ENCODE results near the gene SPECC1.
"Not testable (repeated sequence)": the region's sequence is repeated elsewhere in the genome, so short reads cannot be mapped to it uniquely, and the experiment has no call there.

The SPECC1 gene

DNA sequence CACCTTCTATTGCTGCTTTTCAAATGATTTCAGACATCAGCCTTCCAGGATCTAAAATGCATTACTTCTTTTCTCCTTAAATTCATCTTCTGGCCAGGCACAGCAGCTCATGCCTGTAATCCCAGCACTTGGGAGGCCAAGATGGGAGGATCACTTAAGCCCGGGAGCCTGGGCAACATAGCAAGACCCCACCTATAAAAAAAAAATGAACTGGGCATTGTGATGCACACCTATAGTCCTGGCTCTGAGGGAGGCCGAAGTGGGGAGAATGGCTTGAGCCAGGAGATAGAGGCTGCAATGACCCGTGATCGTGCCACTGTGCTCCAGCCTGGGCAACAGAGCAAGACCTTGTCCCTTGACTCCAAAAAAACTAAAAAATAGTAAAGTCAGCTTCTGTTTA lies 208.5 kb downstream of the SPECC1 start:
- TF ChIP-seq, protein P1, sequence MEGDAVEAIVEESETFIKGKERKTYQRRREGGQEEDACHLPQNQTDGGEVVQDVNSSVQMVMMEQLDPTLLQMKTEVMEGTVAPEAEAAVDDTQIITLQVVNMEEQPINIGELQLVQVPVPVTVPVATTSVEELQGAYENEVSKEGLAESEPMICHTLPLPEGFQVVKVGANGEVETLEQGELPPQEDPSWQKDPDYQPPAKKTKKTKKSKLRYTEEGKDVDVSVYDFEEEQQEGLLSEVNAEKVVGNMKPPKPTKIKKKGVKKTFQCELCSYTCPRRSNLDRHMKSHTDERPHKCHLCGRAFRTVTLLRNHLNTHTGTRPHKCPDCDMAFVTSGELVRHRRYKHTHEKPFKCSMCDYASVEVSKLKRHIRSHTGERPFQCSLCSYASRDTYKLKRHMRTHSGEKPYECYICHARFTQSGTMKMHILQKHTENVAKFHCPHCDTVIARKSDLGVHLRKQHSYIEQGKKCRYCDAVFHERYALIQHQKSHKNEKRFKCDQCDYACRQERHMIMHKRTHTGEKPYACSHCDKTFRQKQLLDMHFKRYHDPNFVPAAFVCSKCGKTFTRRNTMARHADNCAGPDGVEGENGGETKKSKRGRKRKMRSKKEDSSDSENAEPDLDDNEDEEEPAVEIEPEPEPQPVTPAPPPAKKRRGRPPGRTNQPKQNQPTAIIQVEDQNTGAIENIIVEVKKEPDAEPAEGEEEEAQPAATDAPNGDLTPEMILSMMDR (conservative IDR thresholded peaks at IDR 0.05; ENCODE audit: low read depth, low read length), result no peak
- DNase-seq (ENCODE audit: low read depth), result no peak
- no peak overlapping the region for H3K4me3 ChIP-seq (ENCODE audit: low read length)

- H3K4me3 ChIP-seq (ENCODE audit: low read length), result no peak overlapping the region
- TF ChIP-seq, protein P1 (conservative IDR thresholded peaks at IDR 0.05; ENCODE audit: low read depth, low read length), result no peak
- DNase-seq (ENCODE audit: low read depth), result peak; percentile 91
Measured at GRCh38 chr17:20218272-20218671, 209.1 kb downstream of the SPECC1 start.

DNA sequence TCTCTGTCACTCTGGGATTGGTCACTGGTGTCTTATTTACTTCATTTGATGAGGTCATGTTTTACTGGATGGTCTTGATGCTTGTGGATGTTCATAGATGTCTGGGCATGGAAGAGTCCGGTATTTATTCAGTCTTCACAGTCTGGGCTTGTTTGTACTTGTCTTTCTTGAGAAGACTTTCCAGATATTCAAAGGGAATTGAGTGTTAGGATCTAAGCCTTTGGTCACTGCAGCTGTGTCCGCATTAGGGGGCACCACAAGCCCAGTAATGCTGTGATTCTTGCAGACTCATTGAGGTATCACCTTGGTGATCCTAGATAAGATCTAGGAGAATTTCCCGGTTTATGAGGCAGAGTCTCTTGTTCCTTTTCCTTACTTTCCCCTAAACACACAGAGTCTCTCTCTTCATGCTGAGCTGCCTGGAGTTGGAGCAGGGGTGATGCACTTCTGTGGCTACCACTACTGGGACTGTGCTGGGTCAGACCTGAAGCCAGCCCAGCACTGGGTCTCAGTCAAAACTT lies 214.7 kb downstream of the SPECC1 start:
- TF ChIP-seq, protein P1 (conservative IDR thresholded peaks at IDR 0.05; ENCODE audit: low read depth, low read length), result no peak
- H3K4me3 ChIP-seq (ENCODE audit: low read length), result no peak overlapping the region
- DNase-seq (ENCODE audit: low read depth), result no peak

GRCh38 chr17:20224379-20224778 lies 215.2 kb downstream of the SPECC1 start:
- TF ChIP-seq, protein P1 (conservative IDR thresholded peaks at IDR 0.05; ENCODE audit: low read depth, low read length), result no peak
- no peak for DNase-seq (ENCODE audit: low read depth)

GRCh38 chr17:20225162-20226115 lies 216.3 kb downstream of the SPECC1 start:
- no peak for DNase-seq (ENCODE audit: low read depth)
- no peak overlapping the region for H3K4me3 ChIP-seq (ENCODE audit: low read length)
- TF ChIP-seq, protein P1 (conservative IDR thresholded peaks at IDR 0.05; ENCODE audit: low read depth, low read length), result peak; percentile 27

More at GRCh38 chr17:20224379-20224778, 215.2 kb downstream of the SPECC1 start:
- H3K4me3 ChIP-seq (ENCODE audit: low read length), result no peak overlapping the region

GRCh38 chr17:20226814-20227482 lies 217.8 kb downstream of the SPECC1 start:
- TF ChIP-seq, protein P1 (conservative IDR thresholded peaks at IDR 0.05; ENCODE audit: low read depth, low read length), result peak; percentile 88
- DNase-seq (ENCODE audit: low read depth), result no peak

GRCh38 chr17:20227720-20228370 lies 218.7 kb downstream of the SPECC1 start:
- DNase-seq (ENCODE audit: low read depth), result not testable (repeated sequence)

More at GRCh38 chr17:20226814-20227482, 217.8 kb downstream of the SPECC1 start:
- H3K4me3 ChIP-seq (ENCODE audit: low read length), result no peak overlapping the region

More at GRCh38 chr17:20227720-20228370, 218.7 kb downstream of the SPECC1 start:
- H3K4me3 ChIP-seq (ENCODE audit: low read length), result not testable (repeated sequence)

Measured in retinal pigment epithelial cell (primary cell).